Stimulated activated naive CD8-positive, alpha-beta T cell treated with anti-CD3 and anti-CD28 coated beads, Interleukin-15, Interleukin-2, amounts not matched to agents 100 U/mL and 50 U/mL, for 24 hours (primary cell): ENCODE measurements around the gene DIPK1C.

ENCODE experiments used
- ATAC-seq: fragments of 150-1000 bp; cut with Tn5 transposase; one replicate; pipeline ENCODE4 v1.10.0; 2021
- DNase-seq: peaks from one replicate; pipeline ENCODE4 v3.0.0; 2021

The DIPK1C gene

GRCh38 chr18:74419761-74420160, 37.3 kb downstream of the DIPK1C start:
- no peak for ATAC-seq
- no peak for DNase-seq

GRCh38 chr18:74418023-74418422, 39.1 kb downstream of the DIPK1C start:
- DNase-seq (no peak), ATAC-seq (no peak)

- DNase-seq (no peak), ATAC-seq (no peak)
Observed at GRCh38 chr18:74416124-74416523, 41.0 kb downstream of the DIPK1C start.

DNA sequence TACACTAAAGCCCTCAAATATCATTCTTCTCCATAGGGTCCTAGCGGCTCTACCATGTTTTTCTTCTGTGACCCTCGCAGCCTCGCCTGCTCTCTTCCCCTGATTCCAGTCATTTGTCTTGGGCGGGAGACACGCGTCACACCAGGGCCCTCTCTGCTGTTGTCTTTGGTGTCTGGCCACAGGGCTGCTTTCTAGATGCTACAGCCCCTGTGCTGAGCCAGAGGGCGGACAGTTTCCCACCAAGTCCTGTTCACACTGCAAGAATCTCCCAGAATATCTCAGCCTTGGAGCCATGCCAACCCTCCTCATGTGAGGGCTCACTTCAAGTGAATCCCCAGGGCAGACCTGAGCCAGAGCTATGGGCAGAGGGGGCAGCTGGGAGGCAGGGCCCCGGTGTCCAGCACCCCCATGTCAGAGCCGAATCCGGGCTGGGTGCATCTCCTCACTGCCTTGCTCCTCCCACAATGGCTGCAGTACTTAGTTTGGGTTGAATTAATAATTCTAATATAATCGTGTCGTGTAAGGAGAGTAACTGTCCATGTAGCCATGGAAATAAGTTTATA, 42.1 kb downstream of the DIPK1C start:
- no peak for ATAC-seq
- DNase-seq = no peak

- no peak for ATAC-seq
- no peak for DNase-seq
Observed at GRCh38 chr18:74413836-74414235, 43.3 kb downstream of the DIPK1C start.

DNA sequence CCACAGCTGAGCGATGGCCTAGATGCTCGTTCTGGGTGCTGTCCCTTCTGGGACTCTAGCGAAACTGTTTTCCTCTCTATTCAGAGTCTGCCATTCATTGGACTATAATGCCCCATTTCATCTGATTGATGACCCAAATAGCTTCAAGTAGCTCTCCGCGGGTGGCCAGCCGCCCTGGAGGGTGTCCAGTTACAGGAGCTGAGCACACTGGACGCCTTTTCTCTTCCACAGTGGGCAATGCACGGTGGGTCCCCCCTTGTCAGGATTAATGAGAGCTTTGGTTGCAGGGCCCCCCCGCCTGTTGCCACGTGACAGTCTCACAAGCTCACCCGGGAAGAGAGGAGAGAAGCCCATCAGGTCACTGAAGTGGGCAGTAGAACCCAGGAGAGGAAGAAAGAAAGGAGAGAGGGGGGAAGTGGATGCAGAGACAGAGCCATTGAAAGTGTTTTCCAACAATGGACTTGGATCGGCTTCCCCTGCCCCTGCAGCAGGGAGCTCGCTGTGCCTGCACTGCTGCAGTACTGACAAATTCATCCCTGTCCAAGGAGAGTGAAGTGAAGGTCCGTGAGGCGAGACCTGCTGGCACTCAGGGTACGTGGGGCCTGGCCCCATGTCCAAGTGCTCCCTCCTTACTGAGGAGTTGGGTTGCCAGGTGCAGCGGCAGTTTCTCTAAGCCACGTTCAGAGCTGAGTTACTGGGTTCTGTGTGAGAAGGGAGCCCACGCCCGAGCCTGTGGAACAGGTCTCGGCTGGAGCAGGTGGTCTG, 44.8 kb downstream of the DIPK1C start:
- no peak for ATAC-seq
- no peak for DNase-seq

DNA sequence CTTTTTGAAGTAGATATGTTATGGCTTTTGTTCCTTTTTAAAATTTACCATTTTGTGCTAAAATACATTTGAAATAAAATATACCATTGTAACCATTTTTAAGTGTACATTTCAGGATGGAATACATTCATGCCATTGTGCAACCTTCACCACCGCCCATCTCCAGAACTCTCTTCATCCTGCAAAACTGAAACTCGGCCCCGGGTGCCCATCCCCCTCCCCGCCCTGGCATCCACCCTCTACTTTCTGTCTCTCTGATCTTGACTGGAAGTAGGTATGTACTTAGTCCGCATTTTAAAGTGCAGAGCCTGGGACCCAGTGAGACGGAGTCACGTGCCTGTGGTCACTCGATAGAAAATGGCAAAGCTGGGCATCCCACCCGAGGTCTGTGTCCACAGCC, 45.6 kb downstream of the DIPK1C start:
- ATAC-seq (no peak), DNase-seq (no peak)

DNA sequence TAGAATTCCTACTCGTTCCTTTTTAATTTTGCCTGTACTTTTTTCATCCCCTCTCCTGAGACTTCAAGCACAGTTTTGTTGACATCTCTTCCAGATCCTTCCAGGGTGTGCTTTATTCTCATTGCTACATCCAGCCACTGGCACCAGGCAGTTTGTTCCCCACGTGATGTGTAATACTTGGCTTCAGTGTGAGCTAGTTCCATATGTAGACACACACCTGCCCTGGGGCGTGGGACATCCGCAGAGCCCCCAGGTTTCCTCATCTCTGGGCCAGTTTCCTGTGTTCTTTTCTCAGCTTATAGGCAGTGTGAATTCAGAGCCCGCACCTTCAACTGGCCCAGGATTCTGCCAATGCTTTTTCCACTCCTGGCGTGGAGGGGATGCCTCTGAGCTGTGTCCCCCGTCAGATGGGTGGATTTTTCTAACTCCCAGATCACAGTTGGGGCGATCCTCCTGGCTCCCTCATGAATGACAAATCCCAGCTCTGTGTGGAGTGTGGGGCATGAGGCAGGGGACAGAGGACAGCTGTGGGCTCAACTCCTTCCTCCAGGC, 46.6 kb downstream of the DIPK1C start:
- DNase-seq = no peak
- no peak for ATAC-seq

DNA sequence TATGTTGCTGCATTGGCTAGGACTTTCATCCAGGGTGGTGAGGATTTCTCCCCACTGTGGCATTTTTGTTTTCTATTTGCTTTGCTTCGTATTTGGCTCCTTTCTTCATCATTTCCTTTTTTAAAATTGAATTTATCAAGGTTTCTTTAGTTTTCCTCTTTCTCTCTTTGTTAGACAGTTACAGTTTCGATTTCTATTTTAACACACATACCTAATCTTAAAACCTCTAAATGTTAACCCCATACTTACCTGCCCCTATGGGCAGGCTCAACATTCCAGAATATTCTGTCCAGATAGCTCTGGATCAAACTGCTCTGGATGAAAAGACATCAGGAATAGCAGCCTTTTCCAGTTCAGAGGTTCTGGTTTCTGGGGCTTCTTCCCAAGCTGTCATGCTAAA, 49.2 kb downstream of the DIPK1C start:
- DNase-seq = no peak
- no peak for ATAC-seq

GRCh38 chr18:74402806-74403433, 54.2 kb downstream of the DIPK1C start:
- ATAC-seq = no peak
- DNase-seq = no peak

- DNase-seq = no peak
- no peak for ATAC-seq
Observed at GRCh38 chr18:74400813-74401212, 56.3 kb downstream of the DIPK1C start.

GRCh38 chr18:74399091-74399887, 57.8 kb downstream of the DIPK1C start:
- no peak for DNase-seq
- ATAC-seq = no peak

- no peak for DNase-seq
- no peak for ATAC-seq
Observed at GRCh38 chr18:74397572-74397971, 59.5 kb downstream of the DIPK1C start.

- DNase-seq (no peak), ATAC-seq (no peak)
Observed at GRCh38 chr18:74396171-74397169, 60.6 kb downstream of the DIPK1C start.

DNA sequence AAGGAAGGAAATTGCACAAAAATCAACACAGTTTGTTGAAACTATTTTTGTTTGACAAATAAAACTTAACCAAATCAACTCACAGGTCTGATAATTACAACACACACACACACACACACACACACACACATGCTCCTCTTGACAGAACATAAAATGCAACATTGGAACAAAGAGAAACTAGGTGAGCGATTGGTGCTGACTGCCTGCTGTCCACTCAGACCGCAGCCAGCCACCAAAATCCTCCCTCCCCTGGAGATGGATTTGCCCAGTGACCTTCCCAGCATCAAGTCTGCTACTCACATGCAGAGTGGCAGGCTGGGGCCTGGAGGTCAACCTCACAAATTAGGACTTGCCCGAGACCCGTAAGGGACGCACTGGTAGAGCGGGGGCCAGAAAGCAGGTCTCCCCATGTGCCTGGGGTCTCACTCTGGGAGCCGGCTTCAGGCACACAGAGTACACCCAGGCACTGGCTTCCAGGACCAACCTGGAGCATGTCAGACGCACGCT, 61.4 kb downstream of the DIPK1C start:
- no peak for DNase-seq
- no peak for ATAC-seq

GRCh38 chr18:74395006-74395405, 62.1 kb downstream of the DIPK1C start:
- no peak for DNase-seq
- no peak for ATAC-seq

GRCh38 chr18:74392323-74392722, 64.8 kb downstream of the DIPK1C start:
- DNase-seq (no peak), ATAC-seq (no peak)

DNA sequence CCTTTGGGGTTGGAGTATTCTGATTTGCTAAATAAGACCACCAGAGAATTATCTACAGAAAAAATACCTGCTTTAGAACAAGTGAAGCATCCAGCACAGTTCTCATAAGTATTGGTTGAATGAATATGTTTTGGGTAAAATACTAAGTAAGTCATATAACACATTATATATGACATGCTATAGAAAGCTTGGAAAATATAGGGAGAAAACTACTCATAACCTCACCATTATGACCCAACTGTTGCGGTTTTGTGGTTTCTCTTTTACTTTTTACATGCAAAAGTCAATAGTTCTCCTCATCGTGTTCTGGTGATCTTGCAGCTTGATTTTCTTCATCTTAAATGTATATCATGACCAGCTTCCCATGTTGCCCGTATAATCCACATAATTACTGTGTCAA, 66.2 kb downstream of the DIPK1C start:
- DNase-seq = no peak
- ATAC-seq = peak; percentile 60

GRCh38 chr18:74389991-74390390, 67.1 kb downstream of the DIPK1C start:
- no peak for ATAC-seq

GRCh38 chr18:74389171-74389927, 67.8 kb downstream of the DIPK1C start:
- DNase-seq (no peak), ATAC-seq (peak; percentile 33)

More at GRCh38 chr18:74389991-74390390, 67.1 kb downstream of the DIPK1C start:
- no peak for DNase-seq
